Keratinocyte (primary cell): ENCODE results near the gene CNTNAP5. TPM values are rescaled to one million over a fixed set of nuclear protein-coding genes. Genes with fewer than 3 reads are reported as not detected.

Experiments
- DNase-seq: peaks from one replicate; pipeline ENCODE4 v3.0.0-alpha.2; 2011; ENCODE audit warnings: low read depth, missing footprints, low spot score
- FAIRE-seq: peaks from 2 replicates; lab custom pipeline; 2011; peaks lifted over from hg19 to GRCh38; lab: Jason Lieb, UNC
- H2AFZ ChIP-seq: 2 replicates; pipeline ENCODE4 v1.6.0; 2012; ENCODE audit warnings: low read length, control low read depth, inconsistent platforms; ENCODE audit not compliant: control insufficient read depth
- H3K27ac ChIP-seq: 2 replicates; pipeline ENCODE4 v1.5.1; 2011; ENCODE audit warnings: low read length; ENCODE audit not compliant: control insufficient read depth, insufficient read depth
- H3K27me3 ChIP-seq: 3 replicates; pipeline ENCODE4 v1.6.0; 2011; ENCODE audit warnings: low read length; ENCODE audit not compliant: control insufficient read depth, insufficient read depth; ENCODE audit errors: extremely low read depth
- H3K36me3 ChIP-seq, 2 experiments: 2 replicates in 1 of 2; 3 replicates in 1 of 2; pipeline ENCODE4 v1.5.1; 2011; ENCODE audit warnings: low read length in 2 of 2, mild to moderate bottlenecking in 1 of 2; ENCODE audit not compliant: control insufficient read depth in 2 of 2, insufficient read depth in 2 of 2; ENCODE audit errors: extremely low read depth in 1 of 2
- H3K4me1 ChIP-seq: 3 replicates; pipeline ENCODE4 v1.5.1; 2011; ENCODE audit warnings: low read length; ENCODE audit not compliant: control insufficient read depth, insufficient read depth; ENCODE audit errors: extremely low read depth
- H3K4me2 ChIP-seq: 3 replicates; pipeline ENCODE4 v1.6.0; 2011; ENCODE audit warnings: low read depth, low read length; ENCODE audit not compliant: control insufficient read depth, insufficient read depth; ENCODE audit errors: extremely low read depth
- H3K4me3 ChIP-seq, 3 experiments: fragments of 200-600 bp in 1 of 3; sonication (generic) in 1 of 3; 2 replicates in 2 of 3; 3 replicates in 1 of 3; pipeline ENCODE4 v1.5.1; 2011 to 2016; ENCODE audit warnings: low read length in 3 of 3, mild to moderate bottlenecking in 3 of 3, control low read depth in 2 of 3, inconsistent platforms in 1 of 3, low read depth in 1 of 3, mixed read lengths in 1 of 3, mixed run types in 1 of 3, moderate library complexity in 1 of 3; ENCODE audit not compliant: control insufficient read depth in 2 of 3, insufficient read depth in 2 of 3; ENCODE audit errors: extremely low read depth in 1 of 3
- H3K79me2 ChIP-seq: 2 replicates; pipeline ENCODE4 v1.6.0; 2012; ENCODE audit warnings: low read length; ENCODE audit not compliant: control insufficient read depth, insufficient read depth
- H3K9ac ChIP-seq: 3 replicates; pipeline ENCODE4 v1.6.0; 2011; ENCODE audit warnings: low read length; ENCODE audit not compliant: control insufficient read depth, insufficient read depth; ENCODE audit errors: extremely low read depth
- H3K9me1 ChIP-seq: 3 replicates; pipeline ENCODE4 v1.6.0; 2011; ENCODE audit warnings: low read length; ENCODE audit not compliant: control insufficient read depth, insufficient read depth; ENCODE audit errors: extremely low read depth
- H3K9me3 ChIP-seq: 2 replicates; pipeline ENCODE4 v1.5.1; 2012; ENCODE audit warnings: low read depth, low read length; ENCODE audit not compliant: control insufficient read depth
- H4K20me1 ChIP-seq: 3 replicates; pipeline ENCODE4 v1.6.0; 2011; ENCODE audit warnings: low read length; ENCODE audit not compliant: control insufficient read depth, insufficient read depth; ENCODE audit errors: extremely low read depth
- EZH2 ChIP-seq: IDR thresholded peaks from one replicate; pipeline ENCODE4 v1.6.1; 2012; ENCODE audit warnings: inconsistent platforms, mild to moderate bottlenecking, low read length, moderate library complexity
- dilution Hi-C: fragments of 300-500 bp; cut with MboI; formaldehyde crosslinking; loops from one replicate; pipeline ENCODE4 v1.7.0; 2020; ENCODE audit warnings: low sequenced_read_pairs; ENCODE audit not compliant: extremely low pct_ligation_motif_present
- polyA plus RNA-seq, 5 experiments: library from polyadenylated mRNA; depleted of rRNA in 3 of 5; stranded (reverse) in 3 of 5; stranded (forward) in 1 of 5; unstranded in 1 of 5; fragments of >200 nt; gene quantifications; 1 replicate in 1 of 5; 2 replicates in 3 of 5; 3 replicates in 1 of 5; pipeline versions ENCODE4 v1.2.1 to v1.2.3, GENCODE V29; 2011 to 2012; ENCODE audit warnings: missing spikeins in 2 of 5, low read depth in 1 of 5, low replicate concordance in 1 of 5
- TF ChIP-seq, protein P1 (sequence below), 3 experiments: IDR thresholded peaks in 1 of 3; conservative IDR thresholded peaks in 1 of 3; optimal IDR thresholded peaks in 1 of 3; 2 replicates in 2 of 3; 3 replicates in 1 of 3; pipeline versions ENCODE3 to v1.5.1; 2011; ENCODE audit warnings: low read length in 3 of 3, mild to moderate bottlenecking in 3 of 3, moderate library complexity in 2 of 3, control low read depth in 1 of 3, inconsistent platforms in 1 of 3; ENCODE audit not compliant: insufficient read depth in 2 of 3; ENCODE audit errors: extremely low read depth in 1 of 3

The CNTNAP5 gene
- polyA plus RNA-seq, 1 donor (not counting 4 experiments of a cell fraction or from before 2014, with no cell fraction given): not detected

DNA sequence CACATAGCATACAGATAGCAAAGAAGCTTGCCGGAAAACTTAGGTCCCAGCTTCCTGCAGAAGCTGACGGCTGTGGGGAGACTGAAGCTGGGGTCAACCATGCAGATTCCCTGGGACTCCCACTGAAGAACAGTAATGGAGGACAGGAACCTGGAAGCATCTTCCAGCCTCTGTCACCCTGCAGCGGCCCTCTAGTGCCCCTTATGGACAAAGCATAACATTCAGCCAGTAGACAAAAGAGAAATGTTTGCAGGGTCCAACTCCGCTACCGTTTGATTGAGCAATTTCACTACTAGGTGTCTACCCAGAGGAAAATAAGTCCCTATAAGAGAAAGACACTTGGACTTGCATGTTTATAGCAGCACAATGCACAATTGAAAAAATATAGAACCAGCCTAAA, 460.6 kb downstream of the CNTNAP5 start:
- dilution Hi-C loops: no loop called here
- Histone ChIP-seq H3K9ac (no peak overlapping the region), H3K36me3 (no peaks in the 10 kb centered on the region), H3K4me3 (no peak overlapping the region), H3K4me2 (no peak overlapping the region), H2AFZ (no peak overlapping the region), H3K9me3 (no peaks in the 10 kb centered on the region), H3K27me3 (no peaks in the 10 kb centered on the region), H3K79me2 (no peaks in the 10 kb centered on the region), H3K9me1 (no peaks in the 10 kb centered on the region), H3K4me1 (no peaks in the 10 kb centered on the region), H3K27ac (no peak overlapping the region), H4K20me1 (no peaks in the 10 kb centered on the region)
- no peak for DNase-seq
- no peak for FAIRE-seq
- TF ChIP-seq, protein P1, sequence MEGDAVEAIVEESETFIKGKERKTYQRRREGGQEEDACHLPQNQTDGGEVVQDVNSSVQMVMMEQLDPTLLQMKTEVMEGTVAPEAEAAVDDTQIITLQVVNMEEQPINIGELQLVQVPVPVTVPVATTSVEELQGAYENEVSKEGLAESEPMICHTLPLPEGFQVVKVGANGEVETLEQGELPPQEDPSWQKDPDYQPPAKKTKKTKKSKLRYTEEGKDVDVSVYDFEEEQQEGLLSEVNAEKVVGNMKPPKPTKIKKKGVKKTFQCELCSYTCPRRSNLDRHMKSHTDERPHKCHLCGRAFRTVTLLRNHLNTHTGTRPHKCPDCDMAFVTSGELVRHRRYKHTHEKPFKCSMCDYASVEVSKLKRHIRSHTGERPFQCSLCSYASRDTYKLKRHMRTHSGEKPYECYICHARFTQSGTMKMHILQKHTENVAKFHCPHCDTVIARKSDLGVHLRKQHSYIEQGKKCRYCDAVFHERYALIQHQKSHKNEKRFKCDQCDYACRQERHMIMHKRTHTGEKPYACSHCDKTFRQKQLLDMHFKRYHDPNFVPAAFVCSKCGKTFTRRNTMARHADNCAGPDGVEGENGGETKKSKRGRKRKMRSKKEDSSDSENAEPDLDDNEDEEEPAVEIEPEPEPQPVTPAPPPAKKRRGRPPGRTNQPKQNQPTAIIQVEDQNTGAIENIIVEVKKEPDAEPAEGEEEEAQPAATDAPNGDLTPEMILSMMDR (optimal IDR thresholded peaks at IDR 0.05 in 1 of 3, IDR thresholded peaks at IDR 0.05 in 1 of 3, conservative IDR thresholded peaks at IDR 0.05 in 1 of 3; ENCODE audit: extremely low read depth in 1 of 3, insufficient read depth in 2 of 3, low read length in 3 of 3): no peak
- no peak for TF ChIP-seq EZH2

DNA sequence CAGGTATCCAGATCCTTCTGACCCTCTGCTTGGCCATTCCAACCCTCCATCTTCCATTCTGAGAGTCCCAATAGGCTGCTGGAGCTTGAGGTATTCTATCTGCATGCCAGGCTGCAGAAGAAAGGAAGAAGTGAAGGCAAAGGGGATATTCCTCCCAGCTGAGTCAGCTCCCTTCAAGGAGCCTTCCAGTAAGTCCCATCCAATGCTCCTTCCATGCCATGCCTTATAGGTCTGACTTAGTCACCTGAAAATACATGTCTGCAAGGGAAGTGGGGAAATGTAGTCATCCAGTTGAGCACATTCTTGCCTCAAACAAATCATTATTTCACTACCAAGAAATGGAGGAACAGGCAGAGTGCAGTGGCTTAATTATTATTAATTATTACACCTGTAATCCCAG, 464.6 kb downstream of the CNTNAP5 start:
- Histone ChIP-seq H3K9me3 (no peaks in the 10 kb centered on the region), H3K36me3 (no peaks in the 10 kb centered on the region), H2AFZ (no peak overlapping the region), H3K79me2 (no peaks in the 10 kb centered on the region), H3K4me3 (no peak overlapping the region), H3K27ac (no peak overlapping the region), H4K20me1 (no peaks in the 10 kb centered on the region), H3K4me2 (no peak overlapping the region), H3K27me3 (no peaks in the 10 kb centered on the region), H3K4me1 (no peaks in the 10 kb centered on the region), H3K9ac (no peak overlapping the region), H3K9me1 (no peaks in the 10 kb centered on the region)
- DNase-seq (no peak), FAIRE-seq (no peak)
- TF ChIP-seq, protein P1 (optimal IDR thresholded peaks at IDR 0.05 in 1 of 3, IDR thresholded peaks at IDR 0.05 in 1 of 3, conservative IDR thresholded peaks at IDR 0.05 in 1 of 3; ENCODE audit: extremely low read depth in 1 of 3, insufficient read depth in 2 of 3, low read length in 3 of 3): no peak
- dilution Hi-C loops: no loop called here
